MM.1S (cell line): ENCODE results near the gene MYLK.

Experiments used
- EZH2phosphoT487 ChIP-seq: fragments of 300-600 bp; sonication (generic); IDR thresholded peaks from 2 replicates; pipeline ENCODE4 v1.6.1; 2018; ENCODE audit warnings: antibody characterized with exemption, low read length
- TF ChIP-seq, protein P1 (sequence below): fragments of 300-600 bp; sonication (generic); IDR thresholded peaks from 2 replicates; pipeline ENCODE4 v1.5.1; 2016; ENCODE audit warnings: antibody characterized with exemption, low read length, mixed read lengths

- TF ChIP-seq, protein P1, sequence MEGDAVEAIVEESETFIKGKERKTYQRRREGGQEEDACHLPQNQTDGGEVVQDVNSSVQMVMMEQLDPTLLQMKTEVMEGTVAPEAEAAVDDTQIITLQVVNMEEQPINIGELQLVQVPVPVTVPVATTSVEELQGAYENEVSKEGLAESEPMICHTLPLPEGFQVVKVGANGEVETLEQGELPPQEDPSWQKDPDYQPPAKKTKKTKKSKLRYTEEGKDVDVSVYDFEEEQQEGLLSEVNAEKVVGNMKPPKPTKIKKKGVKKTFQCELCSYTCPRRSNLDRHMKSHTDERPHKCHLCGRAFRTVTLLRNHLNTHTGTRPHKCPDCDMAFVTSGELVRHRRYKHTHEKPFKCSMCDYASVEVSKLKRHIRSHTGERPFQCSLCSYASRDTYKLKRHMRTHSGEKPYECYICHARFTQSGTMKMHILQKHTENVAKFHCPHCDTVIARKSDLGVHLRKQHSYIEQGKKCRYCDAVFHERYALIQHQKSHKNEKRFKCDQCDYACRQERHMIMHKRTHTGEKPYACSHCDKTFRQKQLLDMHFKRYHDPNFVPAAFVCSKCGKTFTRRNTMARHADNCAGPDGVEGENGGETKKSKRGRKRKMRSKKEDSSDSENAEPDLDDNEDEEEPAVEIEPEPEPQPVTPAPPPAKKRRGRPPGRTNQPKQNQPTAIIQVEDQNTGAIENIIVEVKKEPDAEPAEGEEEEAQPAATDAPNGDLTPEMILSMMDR: no peak
- TF ChIP-seq EZH2phosphoT487: no peak
These were observed 118.5 kb downstream of the MYLK start for GRCh38 chr3:123765475-123766128.
